Measurements from ENCODE around the gene AGBL1. TPM values are rescaled to one million over a fixed set of nuclear protein-coding genes. Genes with fewer than 3 reads are reported as not detected.

AGBL1 gene
- total RNA-seq, 1 donor = not detected

DNA sequence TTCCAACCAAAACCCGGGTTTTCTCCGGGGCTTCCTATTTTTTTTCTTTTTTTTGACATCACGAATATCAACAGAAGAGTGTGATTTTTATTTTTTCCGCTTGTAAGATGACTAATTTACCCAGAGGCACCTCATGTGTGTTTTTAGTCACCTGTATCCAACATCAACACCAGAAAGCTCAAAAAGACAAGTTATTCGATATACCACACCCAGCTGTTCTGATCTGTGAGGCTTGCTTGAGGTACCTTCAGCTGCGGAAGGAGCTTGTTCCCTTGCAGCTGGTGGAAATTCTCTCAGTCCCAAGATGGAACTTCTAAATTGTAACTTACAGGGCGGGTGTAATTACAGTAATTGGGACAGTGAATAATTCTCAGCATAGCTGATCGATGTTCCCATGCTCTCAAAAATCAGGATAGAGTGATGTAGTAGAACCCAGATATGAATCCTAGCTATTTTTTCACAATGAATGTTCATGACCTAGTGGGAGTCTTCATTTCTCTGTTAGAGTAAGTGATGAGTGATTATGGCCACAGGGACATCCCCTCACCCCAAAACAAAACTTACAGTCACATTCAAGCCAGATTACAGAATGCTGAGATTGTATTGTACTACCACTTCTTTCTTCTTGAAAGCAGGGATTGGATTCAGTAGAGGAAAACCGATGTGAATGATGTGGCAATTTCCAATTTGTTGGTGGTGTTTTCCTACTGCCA lies 232.1 kb downstream of the AGBL1 start:
- no peak overlapping the region for H3K4me3 ChIP-seq (ENCODE audit: low read depth, low read length)
- no peak for DNase-seq (ENCODE audit: low read depth)
- TF ChIP-seq, protein P1, sequence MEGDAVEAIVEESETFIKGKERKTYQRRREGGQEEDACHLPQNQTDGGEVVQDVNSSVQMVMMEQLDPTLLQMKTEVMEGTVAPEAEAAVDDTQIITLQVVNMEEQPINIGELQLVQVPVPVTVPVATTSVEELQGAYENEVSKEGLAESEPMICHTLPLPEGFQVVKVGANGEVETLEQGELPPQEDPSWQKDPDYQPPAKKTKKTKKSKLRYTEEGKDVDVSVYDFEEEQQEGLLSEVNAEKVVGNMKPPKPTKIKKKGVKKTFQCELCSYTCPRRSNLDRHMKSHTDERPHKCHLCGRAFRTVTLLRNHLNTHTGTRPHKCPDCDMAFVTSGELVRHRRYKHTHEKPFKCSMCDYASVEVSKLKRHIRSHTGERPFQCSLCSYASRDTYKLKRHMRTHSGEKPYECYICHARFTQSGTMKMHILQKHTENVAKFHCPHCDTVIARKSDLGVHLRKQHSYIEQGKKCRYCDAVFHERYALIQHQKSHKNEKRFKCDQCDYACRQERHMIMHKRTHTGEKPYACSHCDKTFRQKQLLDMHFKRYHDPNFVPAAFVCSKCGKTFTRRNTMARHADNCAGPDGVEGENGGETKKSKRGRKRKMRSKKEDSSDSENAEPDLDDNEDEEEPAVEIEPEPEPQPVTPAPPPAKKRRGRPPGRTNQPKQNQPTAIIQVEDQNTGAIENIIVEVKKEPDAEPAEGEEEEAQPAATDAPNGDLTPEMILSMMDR (IDR thresholded peaks at IDR 0.05; ENCODE audit: insufficient read depth, low read length) = no peak

DNA sequence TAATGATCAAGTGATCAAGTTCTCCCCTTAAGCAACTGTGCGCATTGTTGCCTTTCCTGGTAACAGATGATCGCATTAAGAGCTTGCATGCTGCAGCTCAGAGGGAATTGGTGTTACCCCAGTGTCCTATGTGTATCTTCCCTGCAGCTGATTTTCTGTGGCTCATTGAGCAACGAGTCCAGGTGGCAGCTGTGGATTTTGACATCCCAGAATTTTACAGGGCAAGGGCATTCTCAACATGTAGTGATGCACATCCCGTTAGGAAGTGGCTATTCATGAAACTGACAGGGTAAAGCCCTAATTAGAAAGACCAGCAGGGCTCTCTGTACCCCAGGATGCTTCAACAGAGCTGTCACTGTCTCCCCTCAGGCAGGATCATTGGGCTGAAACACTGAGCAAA lies 232.8 kb downstream of the AGBL1 start:
- no peak for DNase-seq (ENCODE audit: low read depth)
- H3K4me3 ChIP-seq (ENCODE audit: low read depth, low read length) = no peak overlapping the region
- TF ChIP-seq, protein P1 (IDR thresholded peaks at IDR 0.05; ENCODE audit: insufficient read depth, low read length) = no peak

DNA sequence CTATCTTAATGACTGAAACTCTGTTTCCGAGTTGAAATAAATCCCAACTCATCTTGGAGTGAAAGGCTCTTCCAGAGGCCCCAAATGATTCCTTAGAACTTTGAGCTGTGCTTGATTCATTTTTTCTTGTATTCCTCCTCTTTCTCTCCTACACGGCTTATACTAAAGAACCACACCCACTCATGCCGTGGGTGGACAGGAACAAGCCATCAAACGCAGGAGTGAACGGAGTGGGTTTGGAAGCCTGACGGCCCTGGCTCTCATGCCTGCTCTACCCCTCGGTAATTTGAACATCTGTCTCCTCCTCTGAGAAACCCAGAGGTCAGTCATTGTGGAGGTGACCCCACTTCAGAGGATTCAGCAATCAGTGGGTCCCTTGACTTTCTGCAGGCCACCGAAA lies 236.5 kb downstream of the AGBL1 start:
- H3K4me3 ChIP-seq (ENCODE audit: low read depth, low read length) = no peak overlapping the region

DNA sequence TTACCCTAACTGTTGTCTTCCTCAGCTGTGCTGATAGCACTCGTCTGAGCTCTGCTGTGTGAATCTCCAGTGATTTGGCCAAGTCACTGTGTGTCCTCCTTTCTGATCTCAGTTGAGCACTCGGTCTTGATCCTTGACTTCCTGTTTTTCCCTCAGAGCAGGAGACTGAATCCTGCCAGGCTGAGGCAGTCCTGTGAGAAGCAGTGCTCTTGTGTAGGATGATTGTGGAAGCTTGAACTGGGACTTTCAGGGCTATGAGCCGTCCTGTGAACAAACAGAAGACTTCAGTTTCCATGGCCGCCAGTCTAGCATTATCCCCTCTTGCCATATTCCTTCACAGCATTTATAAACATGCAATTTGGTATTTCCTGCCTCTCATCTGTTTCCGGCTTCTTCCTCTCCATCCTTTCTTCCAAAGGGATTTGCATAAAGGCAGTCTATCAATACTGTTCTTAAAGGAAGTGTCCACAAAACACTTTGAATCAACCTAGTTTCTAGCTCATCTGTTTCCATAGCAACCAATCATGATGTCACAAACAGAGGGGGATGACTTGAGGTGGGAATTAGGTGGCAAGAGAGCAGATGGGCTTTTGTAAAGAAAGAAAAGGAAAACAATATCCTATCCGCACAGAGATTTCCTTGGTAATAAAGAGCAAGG lies 237.2 kb downstream of the AGBL1 start:
- TF ChIP-seq, protein P1 (IDR thresholded peaks at IDR 0.05; ENCODE audit: insufficient read depth, low read length) = no peak
- no peak overlapping the region for H3K4me3 ChIP-seq (ENCODE audit: low read depth, low read length)
- no peak for DNase-seq (ENCODE audit: low read depth)

More for the DNA sequence above, 236.5 kb downstream of the AGBL1 start:
- TF ChIP-seq, protein P1 (IDR thresholded peaks at IDR 0.05; ENCODE audit: insufficient read depth, low read length) = no peak
- DNase-seq (ENCODE audit: low read depth) = no peak

DNA sequence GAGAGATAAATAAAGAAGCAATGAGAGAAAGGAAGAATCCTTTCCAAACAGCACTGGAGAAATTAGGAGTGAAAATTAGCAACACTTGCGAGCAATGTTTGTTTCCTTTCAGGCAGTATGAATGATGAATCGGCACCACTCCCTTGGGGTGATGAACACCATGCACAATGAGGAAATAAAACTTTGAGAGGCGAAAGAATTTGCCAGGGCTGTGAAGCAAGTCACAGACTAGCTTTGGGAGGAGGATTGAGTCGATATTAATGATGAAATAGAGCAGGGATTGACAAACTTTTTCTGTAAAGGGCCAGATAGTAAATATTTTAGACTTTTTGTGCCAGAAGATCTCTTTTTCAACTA lies 237.7 kb downstream of the AGBL1 start:
- H3K4me3 ChIP-seq (ENCODE audit: low read depth, low read length) = no peak overlapping the region
- TF ChIP-seq, protein P1 (IDR thresholded peaks at IDR 0.05; ENCODE audit: insufficient read depth, low read length) = no peak
- DNase-seq (ENCODE audit: low read depth) = peak; percentile 4

DNA sequence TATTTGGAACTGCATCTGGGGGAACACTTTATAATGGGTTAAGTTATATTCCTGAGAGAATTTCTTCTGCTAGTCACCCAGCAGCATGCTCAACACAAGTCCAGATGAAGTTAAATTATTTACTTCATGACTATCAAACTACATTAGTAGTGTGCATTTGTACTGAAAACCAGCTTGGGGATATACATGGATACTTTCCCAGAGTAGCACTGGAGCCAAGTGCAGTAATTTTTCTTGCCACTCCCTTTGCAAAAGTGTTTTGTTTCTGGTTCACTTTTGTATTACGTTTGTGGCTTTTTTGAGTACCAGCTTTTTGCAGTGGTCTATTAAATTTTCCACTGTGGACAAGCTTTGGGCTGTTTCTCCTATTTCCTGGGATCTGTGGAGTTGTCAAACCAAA lies 243.0 kb downstream of the AGBL1 start:
- TF ChIP-seq, protein P1 (IDR thresholded peaks at IDR 0.05; ENCODE audit: insufficient read depth, low read length) = no peak
- H3K4me3 ChIP-seq (ENCODE audit: low read depth, low read length) = no peak overlapping the region
- no peak for DNase-seq (ENCODE audit: low read depth)

Measured in fibroblast of the aortic adventitia (primary cell).